ENCODE data around the gene ABCA4.
"Not testable (repeated sequence)": the region's sequence is repeated elsewhere in the genome, so short reads cannot be mapped to it uniquely, and the experiment has no call there.

ABCA4 gene

GRCh38 chr1:93999840-94000415 lies 121.0 kb downstream of the ABCA4 start:
- peak; percentile 21 for DNase-seq

- DNase-seq: not testable (repeated sequence)
Observed at GRCh38 chr1:93998532-93998931, 122.4 kb downstream of the ABCA4 start.

DNA sequence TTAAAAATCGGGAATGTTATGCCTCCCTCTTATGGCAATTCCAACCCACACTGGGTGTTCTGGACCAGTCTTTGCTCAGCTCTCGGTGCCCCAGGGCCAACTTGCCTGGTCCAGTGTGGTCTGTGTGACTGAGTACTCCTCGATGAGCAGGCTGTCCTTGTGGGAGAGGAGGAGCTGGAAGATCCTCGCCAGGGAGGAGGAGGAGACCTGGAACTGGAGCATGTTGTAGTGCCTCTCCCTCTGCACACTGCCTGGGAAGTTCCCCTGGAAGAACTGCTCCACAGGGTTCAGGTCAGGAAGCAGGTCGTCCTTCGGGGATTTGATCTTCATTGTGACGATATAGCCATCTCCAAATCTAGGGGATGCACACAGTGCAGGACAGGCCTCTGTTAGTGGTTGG lies 123.2 kb downstream of the ABCA4 start:
- no peak for DNase-seq

DNA sequence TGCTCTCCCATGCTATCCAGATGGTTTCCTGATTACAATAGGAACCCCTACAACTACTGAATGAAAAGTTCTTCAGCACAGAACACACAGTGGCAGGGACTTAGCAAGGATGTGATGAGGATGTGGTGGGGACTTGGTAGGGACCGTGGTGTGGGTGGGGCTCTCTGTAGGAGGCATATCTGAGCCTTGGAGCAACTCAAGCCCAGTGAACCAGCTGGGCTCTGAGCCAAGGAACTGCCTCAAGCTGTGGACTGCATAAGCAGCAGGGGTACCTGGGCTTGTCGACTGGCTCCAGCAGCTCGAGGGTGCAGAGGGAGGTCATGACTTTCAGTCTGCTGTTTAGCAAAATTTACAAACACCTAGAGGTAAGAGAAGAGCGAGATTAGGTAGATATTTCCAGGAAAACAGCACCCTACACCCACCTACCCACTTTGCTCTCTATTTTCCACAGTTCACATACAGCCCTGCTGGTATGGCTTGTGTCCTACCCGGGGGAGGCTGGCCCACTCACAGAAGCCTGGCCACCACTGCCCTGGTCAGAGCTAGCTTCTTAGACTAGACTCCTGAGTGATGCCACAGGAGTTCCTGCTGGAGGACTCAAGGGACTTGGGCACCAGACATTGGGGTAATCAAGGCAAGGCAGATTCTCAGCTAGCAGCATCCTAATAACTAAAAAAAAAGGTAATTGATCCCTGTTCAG lies 125.0 kb downstream of the ABCA4 start:
- DNase-seq: no peak

DNA sequence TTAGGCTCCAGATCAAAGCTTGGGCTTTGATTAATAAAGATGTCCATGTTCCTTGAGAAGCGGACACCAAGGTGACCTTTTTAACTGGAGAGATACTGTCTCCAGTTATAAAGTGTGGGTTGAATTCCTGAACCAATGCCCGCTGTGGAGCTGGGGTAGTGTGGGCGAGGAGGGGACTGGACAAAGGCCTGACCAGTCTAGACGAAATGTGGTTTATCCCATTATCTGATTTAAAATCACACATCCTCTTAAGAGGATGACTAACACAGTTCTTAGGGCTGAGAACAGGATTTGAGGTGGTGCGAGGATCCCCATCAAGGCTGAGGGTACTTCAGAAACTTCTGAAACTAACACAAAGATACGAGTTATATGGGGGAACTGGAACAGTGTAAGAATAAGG lies 127.2 kb downstream of the ABCA4 start:
- no peak for DNase-seq

DNA sequence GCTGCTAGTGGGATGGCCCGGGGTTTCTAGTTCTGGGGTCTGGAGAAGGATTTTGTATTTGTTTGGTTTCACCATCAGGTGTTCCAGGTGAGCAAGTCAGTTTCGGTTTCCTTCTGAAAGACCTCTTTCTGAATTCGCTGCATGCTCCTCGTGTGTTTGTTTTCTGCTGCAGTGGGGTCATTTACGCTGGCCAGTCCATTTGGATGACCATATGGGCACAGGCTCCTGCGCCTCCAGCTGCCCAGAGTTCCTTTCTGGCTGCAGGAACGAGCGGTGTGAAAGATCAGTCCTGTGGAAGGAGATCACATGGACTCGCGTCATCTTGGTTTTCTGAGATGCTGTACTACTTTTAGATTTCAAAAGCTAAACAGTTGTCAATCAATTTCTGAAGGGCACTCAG lies 128.0 kb downstream of the ABCA4 start:
- DNase-seq: no peak

DNA sequence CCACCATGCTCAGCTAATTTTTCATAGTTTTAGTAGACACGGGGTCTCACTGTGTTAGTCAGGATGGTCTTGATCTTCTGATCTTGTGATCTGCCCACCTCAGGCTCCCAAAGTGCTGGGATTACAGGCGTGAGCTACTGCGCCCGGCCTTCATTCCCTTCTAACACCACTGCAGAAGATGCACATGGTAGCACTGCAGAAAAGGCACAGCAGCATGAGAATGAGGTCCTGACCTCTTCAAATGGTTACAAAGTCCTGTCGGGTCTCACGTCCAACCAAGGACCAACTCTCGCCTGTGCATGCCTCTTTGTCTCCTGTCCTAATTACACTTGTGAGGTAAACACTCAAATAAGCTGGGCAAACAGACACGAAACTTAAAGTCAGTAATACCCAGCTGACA lies 128.8 kb downstream of the ABCA4 start:
- no peak for DNase-seq

DNA sequence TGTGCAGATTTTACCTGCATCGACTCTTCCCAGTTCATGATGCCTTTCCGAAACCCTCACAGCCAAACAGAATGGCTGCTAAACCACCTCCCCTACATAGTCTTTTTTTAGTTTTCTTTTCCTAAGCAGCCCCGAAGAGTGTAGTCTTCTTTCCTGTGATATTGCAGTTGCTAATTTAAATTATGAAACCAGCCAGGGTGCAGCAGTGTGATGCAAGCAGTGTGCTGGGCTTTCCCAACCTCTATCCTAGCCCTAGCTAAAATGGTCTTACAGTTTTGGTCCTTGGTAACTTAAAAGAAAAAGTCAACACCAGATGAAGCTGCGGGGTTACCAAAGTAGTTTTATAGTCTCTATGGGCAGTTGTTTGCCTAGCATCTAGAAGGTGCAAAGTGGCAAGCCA lies 129.7 kb downstream of the ABCA4 start:
- peak; percentile 61 for DNase-seq

DNA sequence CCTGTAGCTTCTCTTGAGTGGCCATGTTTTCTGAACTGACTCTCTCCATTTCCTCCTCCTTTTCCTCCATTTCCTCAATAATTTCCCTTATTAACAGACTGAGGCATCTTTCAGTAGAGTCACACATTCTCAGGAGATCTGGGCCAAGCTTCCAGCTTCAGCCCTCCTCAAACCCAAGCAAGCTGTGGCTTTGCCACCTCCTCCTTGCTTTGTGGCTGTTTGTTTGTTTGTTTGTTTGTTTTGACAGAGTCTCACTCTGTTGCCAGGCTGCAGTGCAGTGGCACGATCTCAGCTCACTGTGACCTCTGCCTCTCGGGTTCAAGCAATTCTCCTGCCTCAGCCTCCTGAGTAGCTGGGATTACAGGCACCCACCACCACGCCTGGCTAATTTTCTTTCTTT lies 130.5 kb downstream of the ABCA4 start:
- DNase-seq: not testable (repeated sequence)

- DNase-seq: peak; percentile 11
Observed at GRCh38 chr1:93990010-93990409, 130.9 kb downstream of the ABCA4 start.

- DNase-seq: no peak
Observed at GRCh38 chr1:93989601-93990000, 131.3 kb downstream of the ABCA4 start.

DNA sequence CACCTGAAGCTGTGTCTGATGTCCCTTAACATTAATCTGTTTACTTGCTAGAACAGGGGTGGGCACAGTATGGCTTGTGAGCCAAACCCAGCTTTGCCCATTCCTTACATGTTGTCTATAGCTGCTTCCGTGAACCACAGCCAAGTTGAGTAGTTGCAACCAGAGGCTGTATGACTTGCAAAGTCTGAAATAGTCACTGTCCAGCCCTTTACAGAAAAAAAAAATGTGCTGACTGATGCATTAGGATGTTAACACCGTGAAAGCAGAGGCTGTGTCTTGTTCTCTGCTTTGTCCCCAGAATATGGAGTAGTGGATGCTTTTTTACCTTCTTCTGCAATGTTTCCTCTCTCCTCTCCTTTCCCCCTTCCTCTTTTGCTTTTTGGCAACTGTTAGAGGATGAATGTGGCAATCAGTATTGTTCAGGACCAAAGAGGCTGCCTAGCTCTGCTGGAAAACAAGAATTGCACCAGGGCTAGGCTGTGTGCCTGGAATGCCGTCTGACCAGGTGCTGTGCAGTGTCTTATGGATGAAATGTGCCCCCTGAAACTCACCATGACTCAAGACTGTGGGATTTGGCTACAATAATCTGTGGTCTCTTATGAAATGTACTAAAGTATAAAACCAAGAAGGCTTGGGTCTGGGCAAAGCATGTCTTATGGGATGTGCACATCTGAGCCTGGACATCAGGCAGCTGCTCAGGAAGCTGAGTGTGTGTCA lies 132.2 kb downstream of the ABCA4 start:
- no peak for DNase-seq

GRCh38 chr1:93981274-93981667 lies 139.7 kb downstream of the ABCA4 start:
- DNase-seq: no peak

DNA sequence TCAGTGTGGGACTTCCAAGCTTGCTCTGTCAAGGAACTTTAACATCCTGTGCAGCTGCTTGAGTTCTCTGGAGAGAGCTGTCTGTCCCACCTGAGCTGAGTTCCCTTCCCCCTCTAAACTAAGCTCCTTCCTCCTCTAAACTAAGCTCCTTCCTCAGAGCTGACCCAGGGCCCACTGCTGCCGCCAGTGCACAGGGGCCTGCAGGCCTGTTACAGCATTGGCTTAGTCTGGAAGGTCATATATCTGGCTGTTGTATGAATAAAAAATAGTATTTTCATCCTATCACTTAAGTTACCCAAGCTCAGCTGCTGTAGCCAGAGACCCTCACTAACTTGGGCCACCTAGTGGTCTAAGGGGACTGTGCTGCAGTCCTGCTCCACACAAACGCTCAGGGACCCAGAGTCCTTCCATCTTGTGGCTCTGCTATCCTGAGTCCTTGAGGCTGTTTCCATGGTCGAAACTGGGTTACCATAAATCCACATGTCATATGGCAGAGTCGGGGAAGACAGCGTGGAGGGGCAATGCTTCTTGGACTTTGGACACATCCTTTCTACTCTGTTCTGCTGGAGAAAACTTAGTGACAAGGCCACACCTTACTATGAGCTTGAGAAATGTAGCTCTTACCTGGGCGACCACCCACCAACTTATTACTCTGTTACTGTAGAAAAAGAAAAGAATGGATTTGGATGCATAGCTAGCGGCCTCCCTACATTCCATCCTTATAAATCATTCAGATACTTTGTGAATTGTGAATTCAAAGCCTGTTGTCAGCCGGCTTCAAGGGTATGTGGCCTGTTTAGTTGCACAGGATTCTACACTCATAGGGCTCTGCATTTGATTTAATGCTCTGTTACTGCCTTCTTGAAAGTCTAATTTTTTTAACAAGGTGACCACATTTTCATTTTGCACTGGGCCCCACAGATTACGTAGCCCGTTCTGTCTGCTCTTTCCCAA lies 140.4 kb downstream of the ABCA4 start:
- DNase-seq: no peak

- DNase-seq: no peak
Observed at GRCh38 chr1:93979718-93980319, 141.1 kb downstream of the ABCA4 start.

- DNase-seq: no peak
Observed at GRCh38 chr1:93979040-93979717, 141.8 kb downstream of the ABCA4 start.

DNA sequence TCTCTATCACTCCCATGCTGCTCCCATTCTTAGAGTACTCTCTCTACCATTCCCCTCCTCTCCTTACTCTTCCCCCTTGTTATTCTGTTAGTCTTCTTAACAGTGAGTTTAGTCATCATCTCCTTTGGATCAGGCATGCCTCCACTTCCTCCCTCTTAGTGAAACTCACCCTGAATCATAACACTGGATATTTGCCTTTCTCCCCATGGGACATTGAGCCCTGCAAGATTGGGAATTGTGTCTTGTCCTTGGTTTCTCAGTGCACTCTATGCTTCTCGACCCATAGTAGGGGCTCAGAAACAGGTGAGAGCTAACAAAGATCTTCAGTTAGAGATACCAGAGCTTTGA lies 143.4 kb downstream of the ABCA4 start:
- no peak for DNase-seq

DNA sequence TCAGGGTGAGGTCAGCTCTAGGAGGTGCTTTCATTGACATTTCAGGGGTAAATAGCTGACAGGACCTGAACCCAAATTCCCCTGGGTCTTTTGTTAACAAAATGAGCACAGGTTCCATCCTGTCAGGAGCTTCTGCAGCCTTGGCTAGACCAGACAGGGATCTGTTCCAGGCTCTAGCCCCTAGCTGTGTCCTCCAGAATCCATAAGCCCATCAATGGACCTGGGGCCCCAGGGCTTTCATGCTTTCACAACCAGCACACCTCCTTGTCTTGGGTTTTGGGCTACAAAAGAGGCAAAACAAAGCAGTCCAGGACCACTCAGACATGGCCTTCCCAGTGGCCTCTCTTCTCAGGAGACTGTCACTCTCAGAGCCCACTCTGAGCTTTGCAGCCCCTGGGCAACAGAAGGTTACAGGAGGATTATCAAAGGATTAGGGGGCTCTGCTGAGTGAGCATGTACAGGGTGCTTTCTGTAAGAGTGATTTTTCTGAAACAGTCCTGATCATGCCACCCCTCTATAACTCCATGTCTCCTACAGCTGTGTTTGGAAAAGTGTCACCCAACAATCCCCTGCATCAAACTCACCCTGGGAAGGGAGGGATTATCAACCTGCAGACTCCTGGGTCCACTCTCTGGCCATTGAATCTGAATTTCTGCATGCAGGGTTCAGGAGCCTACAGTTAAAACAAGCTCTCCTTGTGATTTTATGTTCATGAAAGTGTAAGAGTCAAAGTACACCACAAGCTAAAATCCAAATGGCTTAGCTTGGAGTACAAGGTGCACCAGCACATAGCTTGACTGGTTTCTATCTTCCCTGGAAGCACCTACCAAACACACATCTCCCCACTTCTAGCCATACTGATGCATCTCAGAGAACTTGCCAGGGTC lies 144.0 kb downstream of the ABCA4 start:
- DNase-seq: no peak

DNA sequence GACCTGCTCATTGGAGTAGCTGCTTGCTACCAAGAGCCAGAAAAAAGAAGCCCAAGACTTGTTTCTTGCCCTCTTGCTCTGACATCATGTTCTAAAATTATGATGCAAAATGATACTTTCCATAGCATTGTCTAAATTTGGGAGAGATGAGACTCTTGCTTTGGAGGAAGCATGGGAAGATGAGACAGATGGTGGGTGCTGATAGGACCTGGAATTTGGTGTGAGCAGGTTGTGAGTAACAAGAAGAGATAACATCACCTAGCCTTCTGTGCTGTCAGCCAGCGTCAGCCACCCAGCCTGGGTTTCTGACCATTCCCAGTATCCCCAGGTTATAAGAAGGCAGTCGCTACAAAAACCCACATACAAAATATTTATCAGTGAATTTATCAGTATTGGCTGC lies 144.7 kb downstream of the ABCA4 start:
- no peak for DNase-seq

GRCh38 chr1:93972341-93972740 lies 148.6 kb downstream of the ABCA4 start:
- no peak for DNase-seq

GRCh38 chr1:93969887-93970286 lies 151.1 kb downstream of the ABCA4 start:
- DNase-seq: no peak
